K562 treated with DMSO at 1 percent for 4 hours (cell line): ENCODE results near the gene GASK1B. TPM values are rescaled to one million over a fixed set of nuclear protein-coding genes. Genes with fewer than 3 reads are reported as not detected.

ENCODE experiments used
- total RNA-seq: library from RNA; unstranded; fragments of 300-600 nt; gene quantifications from 2 replicates; pipeline ENCODE4 v1.2.3, GENCODE V29; 2022; ENCODE audit not compliant: insufficient read depth

GASK1B gene
- 0.39 and 0.99 TPM in 2 replicates for total RNA-seq

DNA sequence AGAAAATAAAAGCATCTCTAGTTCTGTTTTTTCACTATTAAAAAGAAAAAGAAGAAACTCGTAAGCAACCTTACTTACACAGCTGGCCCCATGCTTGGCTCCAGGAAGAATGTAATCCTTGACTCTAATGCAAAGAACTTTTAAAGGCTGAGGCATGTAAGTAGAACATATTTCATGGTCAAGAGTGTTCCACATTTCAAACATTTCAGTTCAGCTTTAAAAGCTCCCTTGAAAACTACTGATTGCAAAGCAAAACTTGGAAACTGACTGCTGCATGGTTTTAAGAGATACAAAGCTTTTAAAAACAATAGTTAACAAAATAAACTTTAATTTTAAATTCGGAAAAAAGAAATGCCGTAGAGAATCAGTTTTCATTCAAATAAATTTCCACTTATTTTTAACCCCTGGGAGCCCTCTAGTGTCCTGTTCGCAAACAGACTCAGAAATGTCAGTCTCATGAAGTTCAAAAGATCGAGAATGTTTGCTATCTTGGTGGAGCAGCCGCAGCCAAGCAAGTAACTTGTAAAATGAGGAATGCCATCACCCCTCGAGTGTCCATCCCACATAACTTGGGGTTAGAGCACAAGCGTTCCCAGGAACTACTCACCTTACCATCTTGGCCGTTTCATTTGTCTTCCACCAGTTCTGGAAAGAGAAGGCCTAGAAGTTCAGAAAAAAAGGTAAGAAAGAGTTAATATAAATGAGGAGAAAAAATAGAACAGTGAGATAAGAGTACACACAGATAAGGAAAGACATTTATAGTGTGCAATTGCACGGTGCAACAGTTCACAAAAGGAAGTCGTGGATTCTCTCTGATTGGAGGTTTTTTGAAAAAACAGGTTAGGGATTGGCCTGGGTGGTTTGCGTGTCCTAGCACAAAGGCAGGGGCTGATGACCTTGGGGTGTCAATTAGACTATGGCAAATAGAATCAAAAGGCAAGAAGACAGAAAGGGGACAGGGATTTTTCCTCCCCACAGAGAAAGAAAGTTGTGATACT, at the start of gene GASK1B:
Gene GASK1B, minus strand, starts transcription at position 765 of the 998 bp plus-strand sequence. CDS start 1,650 bp downstream, outside the sequence.

DNA sequence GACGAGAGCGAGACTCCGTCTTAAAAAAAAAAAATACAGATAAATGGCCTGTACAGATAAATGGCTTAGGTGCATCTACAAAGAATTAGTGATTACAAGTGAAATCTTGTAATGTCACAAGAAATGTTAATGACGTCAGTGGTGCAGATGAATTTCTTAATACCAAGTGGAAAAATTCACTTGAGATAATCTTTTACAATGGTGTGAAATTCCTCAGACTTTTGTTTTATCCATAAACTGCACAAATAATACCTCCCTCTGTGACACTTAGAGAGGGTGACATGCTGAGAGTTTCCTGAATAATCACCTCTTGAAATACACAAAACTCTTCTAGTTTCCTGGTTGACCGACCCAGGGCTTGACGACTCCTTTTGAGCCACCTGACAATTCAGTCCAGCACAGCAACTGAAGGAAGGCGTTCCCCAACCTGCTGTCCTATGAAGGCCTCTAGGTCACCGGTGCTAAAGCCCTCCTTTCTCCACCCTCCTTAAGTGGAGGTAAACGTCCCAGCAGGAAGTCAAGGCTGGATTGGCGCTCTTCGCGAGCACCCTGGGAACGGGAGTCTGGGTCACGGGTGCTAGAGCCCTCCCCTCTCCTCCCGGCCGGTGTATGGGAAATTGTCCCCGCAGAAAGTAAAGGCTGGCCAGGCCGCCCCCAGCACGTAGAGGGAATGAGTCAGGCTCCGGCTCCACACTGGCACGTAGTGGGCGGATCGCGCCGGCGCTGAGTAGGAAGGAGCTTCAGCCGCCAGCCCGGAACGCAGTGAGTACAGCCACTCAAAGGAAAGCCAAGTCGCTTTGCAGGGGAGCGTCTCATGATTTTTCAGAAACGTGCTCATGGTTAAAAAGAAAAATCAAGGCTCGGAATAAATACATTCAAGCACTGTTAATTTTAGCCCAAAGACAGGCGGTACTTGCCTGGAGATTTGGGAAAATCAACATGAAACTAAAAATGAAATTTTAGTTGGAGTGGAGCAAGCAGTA, 37.3 kb upstream of the GASK1B start, which contains the start of gene TMEM144:
Gene TMEM144, plus strand, starts transcription at position 662 of the 983 bp plus-strand sequence. CDS start 2,182 bp downstream, outside the sequence.

Other genes with a start within 250 kb of the GASK1B start
- gene TMEM144, start 37.5 kb upstream of the GASK1B start, total RNA-seq = 2.5 and 2.6 TPM in 2 replicates